Keratinocyte (primary cell): ENCODE measurements around the gene HHIPL2. TPM values are rescaled to one million over a fixed set of nuclear protein-coding genes. Genes with fewer than 3 reads are reported as not detected.

Source experiments
- DNase-seq: peaks from one replicate; pipeline ENCODE4 v3.0.0-alpha.2; 2011; ENCODE audit warnings: low read depth, missing footprints, low spot score
- FAIRE-seq: peaks from 2 replicates; lab custom pipeline; 2011; peaks lifted over from hg19 to GRCh38; lab: Jason Lieb, UNC
- H2AFZ ChIP-seq: 2 replicates; pipeline ENCODE4 v1.6.0; 2012; ENCODE audit warnings: low read length, control low read depth, inconsistent platforms; ENCODE audit not compliant: control insufficient read depth
- H3K27ac ChIP-seq: 2 replicates; pipeline ENCODE4 v1.5.1; 2011; ENCODE audit warnings: low read length; ENCODE audit not compliant: control insufficient read depth, insufficient read depth
- H3K27me3 ChIP-seq: 3 replicates; pipeline ENCODE4 v1.6.0; 2011; ENCODE audit warnings: low read length; ENCODE audit not compliant: control insufficient read depth, insufficient read depth; ENCODE audit errors: extremely low read depth
- H3K36me3 ChIP-seq, 2 experiments: 2 replicates in 1 of 2; 3 replicates in 1 of 2; pipeline ENCODE4 v1.5.1; 2011; ENCODE audit warnings: low read length in 2 of 2, mild to moderate bottlenecking in 1 of 2; ENCODE audit not compliant: control insufficient read depth in 2 of 2, insufficient read depth in 2 of 2; ENCODE audit errors: extremely low read depth in 1 of 2
- H3K4me1 ChIP-seq: 3 replicates; pipeline ENCODE4 v1.5.1; 2011; ENCODE audit warnings: low read length; ENCODE audit not compliant: control insufficient read depth, insufficient read depth; ENCODE audit errors: extremely low read depth
- H3K4me2 ChIP-seq: 3 replicates; pipeline ENCODE4 v1.6.0; 2011; ENCODE audit warnings: low read depth, low read length; ENCODE audit not compliant: control insufficient read depth, insufficient read depth; ENCODE audit errors: extremely low read depth
- H3K4me3 ChIP-seq, 3 experiments: fragments of 200-600 bp in 1 of 3; sonication (generic) in 1 of 3; 2 replicates in 2 of 3; 3 replicates in 1 of 3; pipeline ENCODE4 v1.5.1; 2011 to 2016; ENCODE audit warnings: low read length in 3 of 3, mild to moderate bottlenecking in 3 of 3, control low read depth in 2 of 3, inconsistent platforms in 1 of 3, low read depth in 1 of 3, mixed read lengths in 1 of 3, mixed run types in 1 of 3, moderate library complexity in 1 of 3; ENCODE audit not compliant: control insufficient read depth in 2 of 3, insufficient read depth in 2 of 3; ENCODE audit errors: extremely low read depth in 1 of 3
- H3K79me2 ChIP-seq: 2 replicates; pipeline ENCODE4 v1.6.0; 2012; ENCODE audit warnings: low read length; ENCODE audit not compliant: control insufficient read depth, insufficient read depth
- H3K9ac ChIP-seq: 3 replicates; pipeline ENCODE4 v1.6.0; 2011; ENCODE audit warnings: low read length; ENCODE audit not compliant: control insufficient read depth, insufficient read depth; ENCODE audit errors: extremely low read depth
- H3K9me1 ChIP-seq: 3 replicates; pipeline ENCODE4 v1.6.0; 2011; ENCODE audit warnings: low read length; ENCODE audit not compliant: control insufficient read depth, insufficient read depth; ENCODE audit errors: extremely low read depth
- H3K9me3 ChIP-seq: 2 replicates; pipeline ENCODE4 v1.5.1; 2012; ENCODE audit warnings: low read depth, low read length; ENCODE audit not compliant: control insufficient read depth
- H4K20me1 ChIP-seq: 3 replicates; pipeline ENCODE4 v1.6.0; 2011; ENCODE audit warnings: low read length; ENCODE audit not compliant: control insufficient read depth, insufficient read depth; ENCODE audit errors: extremely low read depth
- CTCF ChIP-seq, 3 experiments: IDR thresholded peaks in 1 of 3; conservative IDR thresholded peaks in 1 of 3; optimal IDR thresholded peaks in 1 of 3; 2 replicates in 2 of 3; 3 replicates in 1 of 3; pipeline versions ENCODE3 to v1.5.1; 2011; ENCODE audit warnings: low read length in 3 of 3, mild to moderate bottlenecking in 3 of 3, moderate library complexity in 2 of 3, control low read depth in 1 of 3, inconsistent platforms in 1 of 3; ENCODE audit not compliant: insufficient read depth in 2 of 3; ENCODE audit errors: extremely low read depth in 1 of 3
- EZH2 ChIP-seq: IDR thresholded peaks from one replicate; pipeline ENCODE4 v1.6.1; 2012; ENCODE audit warnings: inconsistent platforms, mild to moderate bottlenecking, low read length, moderate library complexity
- dilution Hi-C: fragments of 300-500 bp; cut with MboI; formaldehyde crosslinking; loops from one replicate; pipeline ENCODE4 v1.7.0; 2020; ENCODE audit warnings: low sequenced_read_pairs; ENCODE audit not compliant: extremely low pct_ligation_motif_present
- polyA plus RNA-seq, 5 experiments: library from polyadenylated mRNA; depleted of rRNA in 3 of 5; stranded (reverse) in 3 of 5; stranded (forward) in 1 of 5; unstranded in 1 of 5; fragments of >200 nt; gene quantifications; 1 replicate in 1 of 5; 2 replicates in 3 of 5; 3 replicates in 1 of 5; pipeline versions ENCODE4 v1.2.1 to v1.2.3, GENCODE V29; 2011 to 2012; ENCODE audit warnings: missing spikeins in 2 of 5, low read depth in 1 of 5, low replicate concordance in 1 of 5

Gene HHIPL2
- polyA plus RNA-seq, 1 donor (not counting 4 experiments of a cell fraction or from before 2014, with no cell fraction given): 0.16 TPM

- DNase-seq (no peak), FAIRE-seq (peak; percentile 9)
- no peak for TF ChIP-seq CTCF (optimal IDR thresholded peaks at IDR 0.05 in 1 of 3, IDR thresholded peaks at IDR 0.05 in 1 of 3, conservative IDR thresholded peaks at IDR 0.05 in 1 of 3; ENCODE audit: extremely low read depth in 1 of 3, insufficient read depth in 2 of 3, low read length in 3 of 3)
- no peaks in the 10 kb centered on the region for H3K9me3 ChIP-seq
- no peak overlapping the region for H3K9ac ChIP-seq
- peaks cover 2 to 11% of the 10 kb centered on the region in 2 experiments for H3K36me3 ChIP-seq
- H3K9me1 ChIP-seq: no peaks in the 10 kb centered on the region
- H3K27ac ChIP-seq: no peak overlapping the region
- H3K79me2 ChIP-seq: peaks cover 18% of the 10 kb centered on the region
- H3K4me1 ChIP-seq: peaks cover 16% of the 10 kb centered on the region
- H3K4me2 ChIP-seq: no peak overlapping the region
- H3K27me3 ChIP-seq: no peaks in the 10 kb centered on the region
- no peak overlapping the region for H2AFZ ChIP-seq
- dilution Hi-C loops: no loop called here
- no peak overlapping the region for H3K4me3 ChIP-seq
- no peaks in the 10 kb centered on the region for H4K20me1 ChIP-seq
Measured at GRCh38 chr1:222586842-222587241, 38.9 kb upstream of the HHIPL2 start.

- no peak overlapping the region for H3K4me2 ChIP-seq
- peaks cover 21% of the 10 kb centered on the region for H3K4me1 ChIP-seq
- no peak overlapping the region for H3K9ac ChIP-seq
- DNase-seq (no peak), FAIRE-seq (no peak)
- H3K79me2 ChIP-seq: peaks cover 9% of the 10 kb centered on the region
- H4K20me1 ChIP-seq: no peaks in the 10 kb centered on the region
- H3K9me1 ChIP-seq: no peaks in the 10 kb centered on the region
- no peaks in the 10 kb centered on the region for H3K9me3 ChIP-seq
- H3K27me3 ChIP-seq: no peaks in the 10 kb centered on the region
- dilution Hi-C loops: no loop called here
- no peak overlapping the region for H2AFZ ChIP-seq
- no peak overlapping the region for H3K4me3 ChIP-seq
- TF ChIP-seq CTCF (optimal IDR thresholded peaks at IDR 0.05 in 1 of 3, IDR thresholded peaks at IDR 0.05 in 1 of 3, conservative IDR thresholded peaks at IDR 0.05 in 1 of 3; ENCODE audit: extremely low read depth in 1 of 3, insufficient read depth in 2 of 3, low read length in 3 of 3) (no peak), EZH2 (no peak)
- peaks cover 4 to 11% of the 10 kb centered on the region in 2 experiments for H3K36me3 ChIP-seq
- H3K27ac ChIP-seq: no peak overlapping the region
Measured at GRCh38 chr1:222583079-222583478, 35.2 kb upstream of the HHIPL2 start.
